DND-41 (cell line): ENCODE data around the gene SWAP70.

Experiments
- CTCF ChIP-seq: IDR thresholded peaks from 2 replicates; pipeline ENCODE4 v1.5.1; 2012; ENCODE audit warnings: borderline replicate concordance, low read length, moderate library complexity, mild to moderate bottlenecking; ENCODE audit not compliant: poor library complexity, severe bottlenecking; ENCODE audit errors: extremely low read depth
- EZH2 ChIP-seq: IDR thresholded peaks from 3 replicates; pipeline ENCODE4 v1.6.1; 2012; ENCODE audit warnings: borderline replicate concordance, low read depth, mild to moderate bottlenecking, moderate library complexity, low read length, inconsistent platforms; ENCODE audit not compliant: severe bottlenecking

DNA sequence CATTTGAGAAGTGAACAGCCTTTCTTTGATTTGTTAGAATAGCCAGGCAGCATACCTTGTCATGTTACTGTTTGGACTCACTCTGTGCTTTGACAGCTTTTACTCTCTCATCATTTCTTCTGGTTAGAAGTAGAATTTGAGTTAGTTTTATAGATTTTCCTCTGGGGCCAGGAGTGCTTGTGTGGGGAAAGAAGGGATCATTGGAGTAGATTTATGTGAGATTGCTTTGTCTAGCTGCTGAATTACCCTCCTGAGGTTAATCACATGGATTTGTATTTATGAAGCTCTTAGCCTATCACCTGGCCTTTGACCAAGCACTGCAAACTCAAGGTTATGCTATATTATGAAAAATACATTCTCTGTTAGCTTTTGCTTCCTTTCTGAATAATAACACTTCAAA lies 54.3 kb downstream of the SWAP70 start:
- TF ChIP-seq CTCF: no peak
- no peak for TF ChIP-seq EZH2
